HG03097 (cell line): ENCODE data around the gene SPON2.

Source experiments
- ATAC-seq: cut with Tn5 transposase; IDR thresholded peaks from one replicate; pipeline ENCODE4 v1.9.1; 2021; ENCODE audit not compliant: unreplicated experiment, low FRiP score

The SPON2 gene

GRCh38 chr4:1195891-1196401, 23.6 kb upstream of the SPON2 start:
- ATAC-seq: no peak

GRCh38 chr4:1195109-1195671, 22.8 kb upstream of the SPON2 start:
- no peak for ATAC-seq

- ATAC-seq: no peak
Measured at GRCh38 chr4:1194010-1194900, 21.9 kb upstream of the SPON2 start.

GRCh38 chr4:1193206-1194009, 21.0 kb upstream of the SPON2 start:
- ATAC-seq: no peak

DNA sequence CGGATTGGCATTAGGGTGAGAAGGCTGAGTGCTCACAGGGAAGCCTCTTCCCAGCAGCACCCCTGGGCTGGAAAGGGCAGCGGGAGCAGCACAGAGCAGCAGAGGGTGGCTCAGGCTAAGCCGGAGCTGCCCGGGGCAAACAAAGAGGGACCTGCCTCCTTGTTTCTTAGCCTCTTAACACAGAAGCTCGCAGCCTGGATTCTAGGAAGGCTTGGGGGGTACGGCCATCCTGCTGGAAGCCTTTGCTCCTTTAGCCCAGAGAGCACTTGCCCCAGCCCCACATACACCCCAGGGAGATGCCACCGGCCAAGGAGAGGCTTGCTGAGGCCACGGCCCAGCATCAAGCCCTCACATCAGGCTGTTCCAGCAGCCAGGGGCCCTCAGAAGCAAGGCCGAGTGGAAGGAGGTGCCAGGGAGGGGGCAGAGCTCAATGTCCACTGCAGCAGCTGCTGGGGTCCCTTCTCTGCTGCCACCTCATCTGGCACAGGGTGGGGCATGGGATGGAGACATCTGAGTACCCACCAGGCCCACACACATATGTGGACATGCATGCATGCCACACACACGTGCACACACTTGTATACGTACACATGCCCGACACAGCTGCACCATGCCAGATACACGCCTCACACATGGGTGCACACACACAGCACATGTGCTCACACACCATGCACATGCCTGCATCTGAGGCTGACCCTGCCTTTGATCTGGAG, 20.3 kb upstream of the SPON2 start:
- no peak for ATAC-seq

- no peak for ATAC-seq
Measured at GRCh38 chr4:1192091-1192492, 19.7 kb upstream of the SPON2 start.

GRCh38 chr4:1191621-1192020, 19.2 kb upstream of the SPON2 start:
- ATAC-seq: no peak

GRCh38 chr4:1187182-1187581, 14.8 kb upstream of the SPON2 start:
- ATAC-seq: peak; percentile 65

DNA sequence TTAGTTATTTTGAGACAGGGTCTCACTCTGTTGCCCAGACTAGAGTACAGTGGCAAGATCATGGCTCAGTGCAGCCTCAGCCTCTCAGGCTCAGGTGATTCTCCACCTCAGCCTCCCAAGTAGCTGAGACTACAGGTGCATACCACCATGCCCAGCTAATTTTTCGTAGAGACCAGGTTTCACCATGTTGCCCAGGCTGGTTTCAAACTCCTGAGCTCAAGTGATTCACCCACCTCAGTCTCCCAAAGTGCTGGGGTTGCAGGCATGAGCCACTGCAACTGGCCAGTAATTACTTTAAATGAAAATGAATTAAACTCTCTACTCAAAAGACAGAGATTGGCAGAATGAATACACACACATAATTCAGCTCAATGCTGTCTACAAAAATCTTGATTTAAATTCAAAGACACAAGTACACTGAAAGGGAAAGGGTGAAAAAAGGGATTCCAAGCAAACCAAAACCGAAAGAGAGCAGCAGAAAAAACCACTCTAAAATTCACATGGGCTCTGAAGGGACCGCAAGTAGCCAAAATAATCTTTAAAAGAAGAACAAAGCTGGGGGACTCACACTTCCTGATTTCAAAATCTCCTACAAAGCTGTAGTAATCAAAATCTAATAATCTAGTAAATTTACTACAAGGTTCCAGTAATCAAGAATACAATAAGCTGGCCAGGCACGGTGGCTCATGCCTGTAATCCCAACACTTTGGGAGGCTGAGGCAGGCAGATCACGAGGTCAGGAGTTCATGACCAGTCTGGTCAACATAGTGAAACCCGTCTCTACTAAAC, 11.8 kb upstream of the SPON2 start:
- ATAC-seq: no peak

DNA sequence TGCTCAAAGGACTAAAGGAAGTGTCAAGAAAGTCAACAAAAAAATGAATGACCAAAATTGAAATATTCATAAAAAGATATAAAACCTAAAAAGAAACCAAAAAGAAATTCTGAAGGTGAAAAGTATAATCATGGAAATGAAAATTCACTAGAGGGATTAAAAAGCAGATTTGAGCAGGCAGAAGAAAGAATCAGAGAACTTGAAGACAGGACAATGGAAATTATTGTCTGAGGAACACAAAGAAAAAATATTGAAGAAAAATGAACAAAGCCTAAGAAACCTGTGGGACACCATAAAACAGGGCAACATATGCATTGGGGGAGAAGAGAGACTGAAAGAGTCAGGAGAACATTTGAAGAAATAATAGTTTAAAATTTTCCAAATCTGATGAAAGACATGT, 9.9 kb upstream of the SPON2 start:
- no peak for ATAC-seq

- ATAC-seq: no peak
Measured at GRCh38 chr4:1180663-1181062, 8.3 kb upstream of the SPON2 start.

DNA sequence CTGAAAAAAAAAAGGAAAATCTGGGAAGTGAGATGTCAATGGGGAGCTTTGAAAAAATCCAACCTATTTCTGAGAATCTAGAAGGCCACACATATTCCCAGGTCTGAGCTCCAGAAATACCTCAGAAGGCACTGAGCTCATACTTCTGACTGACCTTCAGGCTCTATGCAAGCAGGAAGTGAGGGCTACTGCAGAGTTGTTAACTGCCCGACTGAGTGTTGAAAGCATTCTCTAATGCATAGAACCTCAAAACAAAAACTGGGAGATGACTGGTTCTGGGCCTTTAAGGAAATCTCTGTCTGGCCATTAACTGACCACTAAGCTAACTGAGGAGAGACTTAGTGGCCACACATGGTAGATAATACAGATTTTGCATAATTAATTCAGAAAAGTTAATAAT, 7.6 kb upstream of the SPON2 start:
- ATAC-seq: no peak

DNA sequence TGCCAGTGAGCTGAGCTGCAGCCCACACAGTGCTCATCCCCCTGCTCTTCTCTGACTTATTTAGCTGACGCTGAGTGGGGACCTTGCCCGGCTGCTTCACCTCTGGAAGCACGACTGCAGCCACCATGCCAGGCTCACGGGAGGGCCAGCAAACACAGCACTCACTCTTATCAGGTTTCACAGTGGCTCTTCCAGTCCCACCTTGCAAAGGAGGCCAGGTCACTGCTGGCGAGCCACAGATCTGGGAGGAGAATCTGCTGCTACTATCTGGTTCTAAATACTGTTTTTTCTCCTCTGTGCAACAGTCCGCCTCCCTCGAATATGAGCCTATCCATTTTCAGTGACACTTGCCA, 6.7 kb upstream of the SPON2 start:
- ATAC-seq: no peak

DNA sequence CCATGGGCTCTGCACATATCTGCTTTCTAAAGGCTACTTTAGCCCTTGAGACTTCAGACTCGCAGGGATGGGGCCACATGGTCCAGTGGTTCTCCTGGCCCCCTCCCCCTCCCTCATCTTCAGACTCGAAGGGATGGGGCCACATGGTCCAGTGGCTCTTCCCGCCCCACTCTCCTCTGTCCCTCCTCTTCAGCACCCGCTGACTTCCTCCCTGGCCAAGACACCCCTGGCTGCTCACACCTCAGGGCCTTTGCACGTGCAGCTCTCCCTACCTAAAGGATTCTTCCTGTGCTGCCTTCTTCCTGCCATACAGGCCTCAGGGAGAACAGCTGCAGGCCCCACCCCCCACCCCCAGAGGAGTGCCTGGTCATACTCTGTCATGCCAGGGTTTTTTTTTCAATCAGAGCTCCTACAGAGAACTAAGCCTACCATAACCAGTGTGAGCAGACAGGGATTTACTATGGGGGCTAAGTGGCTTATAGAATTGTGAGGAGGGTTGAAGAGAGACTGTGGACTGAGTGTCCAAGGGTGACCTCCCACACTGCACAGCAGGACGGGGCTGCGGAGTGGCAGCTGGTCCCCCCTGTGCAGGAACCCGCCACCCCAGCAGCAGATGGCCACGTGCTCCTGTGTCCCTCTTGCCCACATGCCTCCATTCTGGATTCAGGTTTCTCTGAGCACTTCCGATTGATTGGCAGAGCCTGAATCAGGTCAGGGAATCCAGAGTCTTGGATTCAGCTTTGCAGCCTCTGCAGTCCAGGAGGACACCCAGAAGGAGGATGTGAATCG, 6.1 kb upstream of the SPON2 start:
- no peak for ATAC-seq

- no peak for ATAC-seq
Measured at GRCh38 chr4:1177274-1178141, 5.1 kb upstream of the SPON2 start.

GRCh38 chr4:1176398-1177273, 4.3 kb upstream of the SPON2 start:
- no peak for ATAC-seq

DNA sequence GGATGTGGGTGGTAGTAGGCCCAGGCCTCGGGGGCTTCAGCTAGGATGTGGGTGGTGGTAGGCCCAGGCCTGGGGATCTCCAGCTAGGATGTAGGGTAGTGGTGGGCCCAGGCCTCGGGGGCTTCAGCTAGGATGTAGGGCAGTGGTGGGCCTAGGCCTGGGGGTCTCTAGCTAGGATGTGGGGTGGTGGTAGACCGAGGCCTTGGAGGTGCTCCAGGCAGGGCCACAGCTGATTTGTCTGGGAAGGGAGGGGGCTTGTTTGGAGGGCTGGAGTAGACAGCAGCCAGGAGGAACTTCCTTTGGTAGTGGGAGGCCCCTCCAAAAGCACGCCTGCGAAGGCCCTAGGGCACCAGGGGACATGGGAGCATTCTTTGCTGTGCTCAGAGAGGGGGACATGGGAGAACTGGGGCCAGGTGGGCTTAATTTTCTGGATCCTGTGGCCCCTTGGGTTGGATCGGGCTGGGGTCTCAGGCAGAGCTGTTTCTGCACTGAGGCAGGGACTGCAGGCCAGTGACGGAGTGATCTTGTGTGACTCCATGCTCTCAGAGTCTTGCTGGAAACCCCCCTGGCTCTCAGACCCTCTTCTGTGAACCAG, 3.3 kb upstream of the SPON2 start:
- ATAC-seq: no peak
